Smooth muscle cell (in vitro differentiated cells): ENCODE results near the gene SHB. TPM values are rescaled to one million over a fixed set of nuclear protein-coding genes. Genes with fewer than 3 reads are reported as not detected.

Experiments used
- DNase-seq: peaks from one replicate; lab custom pipeline; 2025; ENCODE audit not compliant: unreplicated experiment; lab: John Stamatoyannopoulos, UW
- H2AFZ ChIP-seq: fragments of 200-600 bp; sonication (generic); 2 replicates; pipeline ENCODE4 v1.6.0; 2016; ENCODE audit warnings: antibody characterized with exemption, low read depth, mild to moderate bottlenecking
- H3F3A ChIP-seq: fragments of 200-600 bp; sonication (generic); 2 replicates; pipeline ENCODE4 v1.6.0; 2017; ENCODE audit warnings: antibody characterized with exemption, low read depth
- H3K27ac ChIP-seq: fragments of 200-600 bp; sonication (generic); 2 replicates; pipeline ENCODE4 v1.5.1; 2016; ENCODE audit warnings: low read depth, mild to moderate bottlenecking
- H3K27me3 ChIP-seq: fragments of 200-600 bp; sonication (generic); 2 replicates; pipeline ENCODE4 v1.6.1; 2016; ENCODE audit warnings: low read depth, mild to moderate bottlenecking
- H3K36me3 ChIP-seq: fragments of 200-600 bp; sonication (generic); 2 replicates; pipeline ENCODE4 v1.5.1; 2016; ENCODE audit warnings: low read depth
- H3K4me1 ChIP-seq: fragments of 200-600 bp; sonication (generic); 2 replicates; pipeline ENCODE4 v1.5.1; 2016; ENCODE audit warnings: low read depth
- H3K4me2 ChIP-seq: fragments of 200-600 bp; sonication (generic); 2 replicates; pipeline ENCODE4 v1.6.0; 2016; ENCODE audit warnings: mild to moderate bottlenecking
- H3K4me3 ChIP-seq: fragments of 200-600 bp; sonication (generic); 2 replicates; pipeline ENCODE4 v1.5.1; 2016; ENCODE audit warnings: mild to moderate bottlenecking
- H3K79me2 ChIP-seq: fragments of 200-600 bp; sonication (generic); 2 replicates; pipeline ENCODE4 v1.6.0; 2016; ENCODE audit warnings: low read depth, mild to moderate bottlenecking
- H3K9ac ChIP-seq: fragments of 200-600 bp; sonication (generic); 2 replicates; pipeline ENCODE4 v1.6.0; 2016; ENCODE audit warnings: low read depth
- H3K9me3 ChIP-seq: fragments of 200-600 bp; sonication (generic); replicated peaks from 2 replicates; pipeline ENCODE4 v1.5.1; 2016; ENCODE audit warnings: low read depth
- H4K20me1 ChIP-seq: fragments of 200-600 bp; sonication (generic); 2 replicates; pipeline ENCODE4 v1.6.0; 2016; ENCODE audit warnings: low read depth
- CTCF ChIP-seq: fragments of 200-600 bp; sonication (generic); IDR thresholded peaks from 2 replicates; pipeline ENCODE4 v1.5.1; 2017; ENCODE audit warnings: borderline replicate concordance, mild to moderate bottlenecking, antibody characterized with exemption; ENCODE audit not compliant: insufficient read depth, poor library complexity, severe bottlenecking
- whole genome bisulfite sequencing: methylation state at CpG from one replicate; pipeline ENCODE4 v1.1.7; 2016; ENCODE audit warnings: low lambda C conversion rate; 5-methylcytosine and 5-hydroxymethylcytosine counted together
- polyA plus RNA-seq: library from polyadenylated mRNA; unstranded; fragments of >200 nt; fragmentation: Nextera tagmentation; extraction: Ambion mirVana; gene quantifications from 2 replicates; pipeline ENCODE4 v1.2.1, GENCODE V29; 2016
- total RNA-seq: library from RNA; depleted of rRNA; stranded (reverse); fragments of >200 nt; gene quantifications from 2 replicates; pipeline ENCODE4 v1.2.3, GENCODE V29; 2014

The SHB gene
- total and polyA plus RNA-seq, 2 experiments from 2014 or later: 16.4 to 32.4 TPM

DNA sequence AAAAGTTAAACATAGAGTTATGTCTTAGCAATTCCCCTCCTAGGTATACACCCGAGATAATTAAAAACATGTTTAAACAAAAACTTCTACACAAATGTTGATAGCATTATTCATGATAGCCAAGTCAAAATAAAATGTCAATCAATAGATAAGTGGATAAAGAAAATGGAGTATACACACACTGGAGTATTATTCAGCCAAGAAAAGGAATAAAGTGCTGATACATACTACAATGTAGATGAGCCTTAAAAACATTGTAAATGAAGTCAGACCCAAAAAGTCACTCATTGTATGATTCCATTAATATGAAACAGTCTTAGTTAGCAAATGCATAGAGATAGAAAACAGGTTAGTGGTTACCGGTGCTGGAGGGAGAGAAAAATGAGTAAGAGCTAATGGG lies 34.3 kb upstream of the SHB start:
- WGBS: 96% methylated on average over 2 of the region's 2 CpGs
- Histone ChIP-seq H3K4me1 (peaks cover 10% of the 10 kb centered on the region), H3K4me3 (no peak overlapping the region), H3K9me3 (no peaks in the 10 kb centered on the region), H3K9ac (no peak overlapping the region), H3K27ac (no peak overlapping the region), H3F3A (no peaks in the 10 kb centered on the region), H3K79me2 (no peaks in the 10 kb centered on the region), H2AFZ (no peak overlapping the region), H3K36me3 (no peaks in the 10 kb centered on the region), H3K27me3 (peaks cover 13% of the 10 kb centered on the region), H3K4me2 (no peak overlapping the region), H4K20me1 (no peaks in the 10 kb centered on the region)
- no peak for DNase-seq
- no peak for TF ChIP-seq CTCF

- no peaks in the 10 kb centered on the region for H4K20me1 ChIP-seq
- no peak overlapping the region for H2AFZ ChIP-seq
- H3F3A ChIP-seq: no peaks in the 10 kb centered on the region
- H3K36me3 ChIP-seq: no peaks in the 10 kb centered on the region
- H3K27me3 ChIP-seq: peaks cover 13% of the 10 kb centered on the region
- DNase-seq: no peak
- H3K4me1 ChIP-seq: no peaks in the 10 kb centered on the region
- WGBS: 82% methylated on average over 5 of the region's 5 CpGs
- no peak overlapping the region for H3K27ac ChIP-seq
- no peak overlapping the region for H3K4me3 ChIP-seq
- H3K9ac ChIP-seq: no peak overlapping the region
- no peak overlapping the region for H3K4me2 ChIP-seq
- TF ChIP-seq CTCF: no peak
- no peaks in the 10 kb centered on the region for H3K79me2 ChIP-seq
- H3K9me3 ChIP-seq: no peaks in the 10 kb centered on the region
Measured at GRCh38 chr9:38101423-38101822, 32.4 kb upstream of the SHB start.

DNA sequence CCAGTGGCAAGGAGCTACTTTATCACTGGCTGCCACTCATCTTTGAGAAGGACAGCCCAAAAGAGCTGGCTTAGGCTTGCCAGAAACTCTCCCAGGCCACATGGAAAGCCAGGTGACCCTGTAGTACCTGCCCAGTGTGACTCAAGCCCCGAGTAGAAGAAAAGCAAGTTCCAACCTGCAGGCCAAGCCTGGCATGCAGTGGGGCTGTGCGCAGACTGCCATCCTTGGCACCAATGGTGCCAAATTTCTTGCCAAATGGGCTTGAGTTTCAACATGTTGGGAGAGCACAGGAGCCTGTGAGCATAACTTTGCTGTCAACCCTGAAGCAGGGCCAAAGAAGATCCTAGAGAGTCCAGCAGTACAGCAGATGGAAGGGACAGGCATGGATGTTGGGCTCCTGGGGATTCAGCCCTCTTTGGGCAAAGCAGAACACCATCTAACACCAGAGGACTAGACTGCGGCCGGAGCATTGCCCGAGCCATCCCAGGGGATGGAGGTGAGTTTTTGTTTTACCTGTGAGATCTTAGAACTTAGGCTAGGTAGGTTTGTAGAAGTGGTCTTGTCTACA lies 27.3 kb upstream of the SHB start:
- no peak overlapping the region for H3K4me2 ChIP-seq
- H3K27me3 ChIP-seq: peaks cover 13% of the 10 kb centered on the region
- no peak overlapping the region for H3K9ac ChIP-seq
- H3K36me3 ChIP-seq: no peaks in the 10 kb centered on the region
- no peaks in the 10 kb centered on the region for H3F3A ChIP-seq
- H3K4me1 ChIP-seq: no peaks in the 10 kb centered on the region
- no peak overlapping the region for H3K27ac ChIP-seq
- H3K9me3 ChIP-seq: no peaks in the 10 kb centered on the region
- H3K79me2 ChIP-seq: no peaks in the 10 kb centered on the region
- TF ChIP-seq CTCF: no peak
- H2AFZ ChIP-seq: no peak overlapping the region
- no peak for DNase-seq
- no peaks in the 10 kb centered on the region for H4K20me1 ChIP-seq
- 95% methylated on average over 5 of the region's 5 CpGs for WGBS
- no peak overlapping the region for H3K4me3 ChIP-seq

GRCh38 chr9:38094165-38094564 lies 25.1 kb upstream of the SHB start:
- Histone ChIP-seq H3K79me2 (no peaks in the 10 kb centered on the region), H3K36me3 (no peaks in the 10 kb centered on the region), H3K9me3 (no peaks in the 10 kb centered on the region), H3K9ac (no peak overlapping the region), H4K20me1 (no peaks in the 10 kb centered on the region), H3F3A (no peaks in the 10 kb centered on the region), H3K27me3 (no peaks in the 10 kb centered on the region), H3K4me2 (no peak overlapping the region), H2AFZ (no peak overlapping the region), H3K4me1 (no peaks in the 10 kb centered on the region), H3K4me3 (no peak overlapping the region), H3K27ac (no peak overlapping the region)
- DNase-seq: no peak
- TF ChIP-seq CTCF: no peak
- WGBS: 94% methylated on average over 4 of the region's 4 CpGs
